Measurements from ENCODE around the gene ASB3.

- TF ChIP-seq CTCF (IDR thresholded peaks at IDR 0.05) = no peak
- TF ChIP-seq POLR2A (IDR thresholded peaks at IDR 0.05) = no peak
Measured at GRCh38 chr2:53630026-53630606, 156.6 kb downstream of the ASB3 start.

Measured in lower leg skin (tissue), 3 donors.